Esophagus muscularis mucosa (tissue), 4 donors: ENCODE measurements around the gene AGGF1. TPM values are rescaled to one million over a fixed set of nuclear protein-coding genes. Genes with fewer than 3 reads are reported as not detected.
A peak's percentile ranks its signal among the peaks of the same experiment; 100 is the strongest.

Experiments used
- DNase-seq: peaks from one replicate; pipeline ENCODE4 v3.0.0-alpha.2; 2017; ENCODE audit errors: extremely low spot score
- H3K27ac ChIP-seq, 4 donors: fragments of 200-600 bp; sonication (generic); replicated peaks in 1 of 4; 1 replicate in 3 of 4; 2 replicates in 1 of 4; pipeline ENCODE4 v1.5.1; 2016 to 2019; ENCODE audit warnings: mild to moderate bottlenecking in 1 of 4
- H3K27me3 ChIP-seq, 4 donors: fragments of 200-600 bp; sonication (generic); one replicate each; pipeline versions ENCODE4 v1.5.1 to v1.6.0; 2016 to 2019
- H3K36me3 ChIP-seq, 4 donors: fragments of 200-600 bp; sonication (generic); one replicate each; pipeline ENCODE4 v1.5.1; 2016 to 2019
- H3K4me1 ChIP-seq, 4 donors: fragments of 200-600 bp; sonication (generic); one replicate each; pipeline ENCODE4 v1.5.1; 2016 to 2019
- H3K4me3 ChIP-seq, 4 donors: fragments of 200-600 bp; sonication (generic); 1 replicate in 2 of 4; 2 replicates in 2 of 4; pipeline ENCODE4 v1.5.1; 2016 to 2019; ENCODE audit warnings: mild to moderate bottlenecking in 4 of 4, moderate library complexity in 1 of 4
- H3K9me3 ChIP-seq, 4 donors: fragments of 200-600 bp; sonication (generic); 1 replicate in 3 of 4; 2 replicates in 1 of 4; pipeline ENCODE4 v1.5.1; 2016 to 2019
- EP300 ChIP-seq: sonication (generic); formaldehyde crosslinking; IDR thresholded peaks from one replicate; pipeline ENCODE4 v1.6.1; 2017; ENCODE audit warnings: antibody characterized with exemption
- POLR2A ChIP-seq: fragments of 450-650 bp; IDR thresholded peaks from one replicate; pipeline ENCODE4 v1.6.1; 2017; ENCODE audit warnings: antibody characterized with exemption, moderate library complexity, mild to moderate bottlenecking, low read depth
- POLR2AphosphoS5 ChIP-seq, 2 donors: sonication (generic); formaldehyde crosslinking; IDR thresholded peaks; one replicate each; pipeline ENCODE4 v1.6.1; 2017; ENCODE audit warnings: antibody characterized with exemption in 2 of 2
- WGBS: methylation state at CpG from one replicate; pipeline ENCODE4 v1.1.5; 2018; 5-methylcytosine and 5-hydroxymethylcytosine counted together
- intact Hi-C: fragments of 100-400 bp; cut with DNase I; formaldehyde crosslinking; loops from one replicate; pipeline ENCODE4 v1.15.1; 2023
- total RNA-seq, 4 donors: library from RNA; depleted of rRNA; stranded (reverse); fragments of >200 nt; gene quantifications; one replicate each; pipeline versions ENCODE4 v1.1.0 to v1.2.1, GENCODE V29; 2016
- TF ChIP-seq, protein P1 (sequence below), 3 experiments: fragments of 200-600 bp in 2 of 3; fragments of 450-650 bp in 1 of 3; sonication (generic) in 2 of 3; IDR thresholded peaks; one replicate each; pipeline ENCODE4 v1.5.1; 2017 to 2019; ENCODE audit warnings: antibody characterized with exemption in 3 of 3, mild to moderate bottlenecking in 2 of 3, moderate library complexity in 1 of 3

Gene AGGF1
- total RNA-seq, 4 donors from 2014 or later, result 16.4 to 25.0 (median 22.7) TPM

DNA sequence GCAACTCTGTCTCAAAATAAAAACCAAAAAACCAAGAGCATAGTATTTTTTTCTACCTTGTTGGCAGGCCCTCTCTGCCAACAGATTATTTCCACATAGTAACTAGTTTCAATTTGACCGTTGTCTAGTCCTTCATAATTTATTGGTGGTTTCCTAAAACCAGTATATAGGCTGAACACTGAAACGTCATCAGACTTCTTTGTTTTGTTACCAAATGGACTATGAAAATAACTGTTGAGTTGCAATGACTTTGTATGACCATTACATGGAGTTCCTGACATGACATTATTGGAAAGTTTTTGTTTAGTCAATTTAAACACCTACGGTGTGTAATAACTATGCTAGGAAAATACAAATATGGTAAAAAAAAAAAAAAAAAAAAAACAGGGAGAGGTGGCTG is 1.7 kb downstream of the AGGF1 start:
- Histone ChIP-seq H3K9me3 (no peaks in the 10 kb centered on the region), H3K36me3 (peaks cover 16 to 27% (median 21%) of the 10 kb centered on the region in 4 donors), H3K27me3 (no peaks in the 10 kb centered on the region), H3K4me1 (peaks cover 9 to 37% (median 31%) of the 10 kb centered on the region in 4 donors), H3K27ac (no peak overlapping the region), H3K4me3 (peak overlapping the region in 2 of 4 donors; percentile 92 to 93)
- intact Hi-C loops, result loop anchor here (5.0 kb wide), 1 partner anchor 45 kb away; no protein-coding TSS in a partner anchor
- no peak for DNase-seq
- 91% methylated on average over 3 of the region's 3 CpGs for WGBS
- no peak for TF ChIP-seq POLR2AphosphoS5 (IDR thresholded peaks at IDR 0.05)
- no peak for TF ChIP-seq POLR2A

- Histone ChIP-seq H3K4me1 (peaks cover 9 to 37% (median 31%) of the 10 kb centered on the region in 4 donors), H3K4me3 (no peak overlapping the region), H3K27ac (no peak overlapping the region), H3K9me3 (no peaks in the 10 kb centered on the region), H3K36me3 (peaks cover 23 to 34% (median 28%) of the 10 kb centered on the region in 4 donors), H3K27me3 (no peaks in the 10 kb centered on the region)
- DNase-seq, result no peak
- 90% methylated on average over 4 of the region's 4 CpGs for WGBS
- intact Hi-C loops, result loop anchor here (5.0 kb wide), 1 partner anchor 45 kb away; no protein-coding TSS in a partner anchor
- TF ChIP-seq POLR2A (no peak), POLR2AphosphoS5 (IDR thresholded peaks at IDR 0.05) (no peak), EP300 (no peak)
- TF ChIP-seq, protein P1, sequence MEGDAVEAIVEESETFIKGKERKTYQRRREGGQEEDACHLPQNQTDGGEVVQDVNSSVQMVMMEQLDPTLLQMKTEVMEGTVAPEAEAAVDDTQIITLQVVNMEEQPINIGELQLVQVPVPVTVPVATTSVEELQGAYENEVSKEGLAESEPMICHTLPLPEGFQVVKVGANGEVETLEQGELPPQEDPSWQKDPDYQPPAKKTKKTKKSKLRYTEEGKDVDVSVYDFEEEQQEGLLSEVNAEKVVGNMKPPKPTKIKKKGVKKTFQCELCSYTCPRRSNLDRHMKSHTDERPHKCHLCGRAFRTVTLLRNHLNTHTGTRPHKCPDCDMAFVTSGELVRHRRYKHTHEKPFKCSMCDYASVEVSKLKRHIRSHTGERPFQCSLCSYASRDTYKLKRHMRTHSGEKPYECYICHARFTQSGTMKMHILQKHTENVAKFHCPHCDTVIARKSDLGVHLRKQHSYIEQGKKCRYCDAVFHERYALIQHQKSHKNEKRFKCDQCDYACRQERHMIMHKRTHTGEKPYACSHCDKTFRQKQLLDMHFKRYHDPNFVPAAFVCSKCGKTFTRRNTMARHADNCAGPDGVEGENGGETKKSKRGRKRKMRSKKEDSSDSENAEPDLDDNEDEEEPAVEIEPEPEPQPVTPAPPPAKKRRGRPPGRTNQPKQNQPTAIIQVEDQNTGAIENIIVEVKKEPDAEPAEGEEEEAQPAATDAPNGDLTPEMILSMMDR (IDR thresholded peaks at IDR 0.05), result no peak
Measured at GRCh38 chr5:77032635-77033034, 2.4 kb downstream of the AGGF1 start.

DNA sequence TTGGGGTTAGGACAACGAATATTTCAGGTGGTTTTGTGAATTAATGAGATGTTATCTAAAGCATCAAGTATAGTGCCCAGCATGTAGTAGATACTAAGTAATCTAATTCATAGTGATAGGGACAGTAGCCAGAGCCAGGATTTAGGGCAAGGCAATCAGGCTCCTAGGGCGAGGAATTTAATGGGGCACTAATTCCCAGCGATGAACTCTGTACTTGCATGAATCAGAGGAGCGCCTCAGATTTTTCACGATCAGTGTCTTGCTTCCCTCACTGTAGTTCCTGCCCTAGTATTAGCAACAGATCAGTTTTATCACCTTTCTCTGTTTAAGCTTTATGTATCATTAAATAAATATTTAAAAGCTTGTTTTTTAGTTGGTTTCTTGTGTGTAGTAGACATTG is 3.1 kb downstream of the AGGF1 start:
- H3K27me3 ChIP-seq, result no peaks in the 10 kb centered on the region
- no peak overlapping the region for H3K27ac ChIP-seq
- intact Hi-C loops, result loop anchor here (5.0 kb wide), 1 partner anchor 44 kb away; no protein-coding TSS in a partner anchor
- no peaks in the 10 kb centered on the region for H3K9me3 ChIP-seq
- TF ChIP-seq, protein P1 (IDR thresholded peaks at IDR 0.05), result no peak
- no peak for TF ChIP-seq EP300
- no peak for TF ChIP-seq POLR2A
- TF ChIP-seq POLR2AphosphoS5 (IDR thresholded peaks at IDR 0.05), result no peak
- WGBS, result 91% methylated on average over 5 of the region's 5 CpGs
- DNase-seq, result no peak
- peaks cover 24 to 41% (median 35%) of the 10 kb centered on the region in 4 donors for H3K36me3 ChIP-seq
- H3K4me1 ChIP-seq, result peaks cover 9 to 37% (median 31%) of the 10 kb centered on the region in 4 donors
- H3K4me3 ChIP-seq, result no peak overlapping the region

- WGBS, result 93% methylated on average over 1 of the region's 1 CpG
- no peak for DNase-seq
- Histone ChIP-seq H3K4me3 (no peak overlapping the region), H3K27me3 (no peaks in the 10 kb centered on the region), H3K9me3 (no peaks in the 10 kb centered on the region), H3K4me1 (peaks cover 9 to 28% (median 20%) of the 10 kb centered on the region in 4 donors), H3K27ac (no peak overlapping the region), H3K36me3 (peaks cover 40 to 67% (median 46%) of the 10 kb centered on the region in 4 donors)
- intact Hi-C loops, result no loop called here
- TF ChIP-seq EP300 (no peak), POLR2AphosphoS5 (IDR thresholded peaks at IDR 0.05) (no peak), POLR2A (no peak)
- TF ChIP-seq, protein P1 (IDR thresholded peaks at IDR 0.05), result no peak
Measured at GRCh38 chr5:77035950-77036349, 5.7 kb downstream of the AGGF1 start.

- H3K9me3 ChIP-seq, result no peaks in the 10 kb centered on the region
- H3K36me3 ChIP-seq, result peaks cover 14 to 63% (median 45%) of the 10 kb centered on the region in 4 donors
- TF ChIP-seq POLR2A, result no peak
- TF ChIP-seq POLR2AphosphoS5 (IDR thresholded peaks at IDR 0.05), result no peak
- TF ChIP-seq EP300, result no peak
- TF ChIP-seq, protein P1 (IDR thresholded peaks at IDR 0.05), result no peak
- H3K4me1 ChIP-seq, result no peaks in the 10 kb centered on the region
- no peak for DNase-seq
- H3K27me3 ChIP-seq, result no peaks in the 10 kb centered on the region
- intact Hi-C loops, result no loop called here
- H3K27ac ChIP-seq, result no peak overlapping the region
- H3K4me3 ChIP-seq, result no peak overlapping the region
- WGBS, result 100% methylated on average over 1 of the region's 1 CpG
Measured at GRCh38 chr5:77046416-77047073, 16.3 kb downstream of the AGGF1 start.
